H1 (cell line): ENCODE data around the gene C2orf76. TPM values are rescaled to one million over a fixed set of nuclear protein-coding genes. Genes with fewer than 3 reads are reported as not detected.

Source experiments
- CTCF ChIA-PET: fragments of 300-600 bp; sonication (Branson Sonifier 250); formaldehyde crosslinking; loops from one replicate; lab custom pipeline; 2021; ENCODE audit not compliant: partially characterized antibody; lab: Charles Lee
- POLR2A ChIA-PET: fragments of 300-600 bp; sonication (Branson Sonifier 250); formaldehyde crosslinking; loops from one replicate; lab custom pipeline; 2021; ENCODE audit warnings: inconsistent platforms; ENCODE audit not compliant: partially characterized antibody; lab: Charles Lee
- DNase-seq, 2 experiments: peaks; one replicate each; pipeline versions ENCODE4 v3.0.0 to v3.0.0-alpha.2; 2010 to 2022; ENCODE audit warnings: low spot score in 2 of 2, low read depth in 1 of 2, mixed read lengths in 1 of 2
- FAIRE-seq: peaks from 2 replicates; lab custom pipeline; 2011; peaks lifted over from hg19 to GRCh38; lab: Jason Lieb, UNC
- H2AFZ ChIP-seq: 2 replicates; pipeline ENCODE4 v1.8.1; 2012; ENCODE audit warnings: low read length, inconsistent platforms
- H2AK5ac ChIP-seq: 2 replicates; pipeline ENCODE4 v1.6.1; 2013; ENCODE audit warnings: low read depth, low read length
- H2BK120ac ChIP-seq: replicated peaks from 2 replicates; pipeline ENCODE3; 2013; ENCODE audit warnings: low read depth, low read length, inconsistent platforms
- H2BK12ac ChIP-seq: 2 replicates; pipeline ENCODE4 v1.6.1; 2013; ENCODE audit warnings: low read depth, low read length
- H2BK15ac ChIP-seq: 2 replicates; pipeline ENCODE4 v1.6.1; 2013; ENCODE audit warnings: low read length
- H2BK20ac ChIP-seq: 2 replicates; pipeline ENCODE4 v1.6.1; 2013; ENCODE audit warnings: low read length
- H2BK5ac ChIP-seq: 2 replicates; pipeline ENCODE4 v1.6.1; 2013; ENCODE audit warnings: low read depth, low read length
- H3K14ac ChIP-seq: 2 replicates; pipeline ENCODE4 v1.6.1; 2013; ENCODE audit warnings: inconsistent platforms; ENCODE audit not compliant: insufficient read length
- H3K18ac ChIP-seq: 2 replicates; pipeline ENCODE4 v1.6.1; 2013; ENCODE audit warnings: low read length; ENCODE audit errors: extremely low read depth
- H3K23ac ChIP-seq: 2 replicates; pipeline ENCODE4 v1.6.1; 2013; ENCODE audit warnings: inconsistent platforms; ENCODE audit not compliant: insufficient read length
- H3K23me2 ChIP-seq: 2 replicates; pipeline ENCODE4 v1.6.1; 2013; ENCODE audit warnings: low read depth, low read length
- H3K27ac ChIP-seq: 2 replicates; pipeline ENCODE4 v1.6.1; 2011; ENCODE audit warnings: low read depth, low read length, inconsistent platforms
- H3K27me3 ChIP-seq, 4 experiments: replicated peaks in 1 of 4; 1 replicate in 1 of 4; 2 replicates in 3 of 4; pipeline versions ENCODE4 v1.6.1 to v1.8.1; 2011 to 2013; ENCODE audit warnings: low read length in 3 of 4, mild to moderate bottlenecking in 3 of 4, inconsistent platforms in 2 of 4, mixed read lengths in 2 of 4, moderate library complexity in 1 of 4; ENCODE audit not compliant: control insufficient read depth in 3 of 4, insufficient read depth in 3 of 4; ENCODE audit errors: extremely low read depth in 1 of 4
- H3K36me3 ChIP-seq, 4 experiments: 2 replicates each; pipeline versions ENCODE4 v1.6.1 to v1.8.1; 2011 to 2013; ENCODE audit warnings: mild to moderate bottlenecking in 4 of 4, low read length in 3 of 4, moderate library complexity in 2 of 4, control low read depth in 1 of 4, inconsistent platforms in 1 of 4; ENCODE audit not compliant: insufficient read depth in 4 of 4, control insufficient read depth in 2 of 4
- H3K4ac ChIP-seq: replicated peaks from 2 replicates; pipeline ENCODE3; 2013; ENCODE audit warnings: low read length, low read depth, mixed read lengths, inconsistent platforms; ENCODE audit not compliant: insufficient read length
- H3K4me1 ChIP-seq, 4 experiments: replicated peaks in 1 of 4; 1 replicate in 1 of 4; 2 replicates in 3 of 4; pipeline versions ENCODE4 v1.6.1 to v1.8.1; 2011 to 2013; ENCODE audit warnings: low read length in 3 of 4, inconsistent platforms in 2 of 4, mixed read lengths in 1 of 4; ENCODE audit not compliant: insufficient read depth in 4 of 4, control insufficient read depth in 3 of 4
- H3K4me2 ChIP-seq, 2 experiments: 2 replicates each; pipeline versions ENCODE4 v1.6.1 to v1.8.1; 2011 to 2013; ENCODE audit warnings: low read depth in 2 of 2, low read length in 2 of 2, control low read depth in 1 of 2, inconsistent platforms in 1 of 2, mild to moderate bottlenecking in 1 of 2; ENCODE audit not compliant: insufficient read depth in 1 of 2
- H3K4me3 ChIP-seq, 4 experiments: fragments of 200-600, 300-600 bp in 1 of 4; sonication (generic), shearing (Covaris generic), sonication (Bioruptor Twin) in 1 of 4; 2 replicates each; pipeline versions ENCODE4 v1.5.1 to v1.8.1; 2011 to 2016; ENCODE audit warnings: low read length in 4 of 4, low read depth in 3 of 4, control low read depth in 2 of 4, inconsistent platforms in 2 of 4, mild to moderate bottlenecking in 2 of 4, mixed read lengths in 1 of 4, moderate library complexity in 1 of 4; ENCODE audit not compliant: insufficient read depth in 2 of 4; ENCODE audit errors: extremely low read depth in 1 of 4
- H3K56ac ChIP-seq: replicated peaks from 2 replicates; pipeline ENCODE3; 2013; ENCODE audit warnings: low read depth, mild to moderate bottlenecking, mixed read lengths, low read length, inconsistent platforms; ENCODE audit not compliant: insufficient read length
- H3K79me1 ChIP-seq: 2 replicates; pipeline ENCODE4 v1.6.1; 2013; ENCODE audit warnings: low read depth, low read length, control low read depth
- H3K79me2 ChIP-seq, 2 experiments: 2 replicates each; pipeline versions ENCODE4 v1.6.1 to v1.8.1; 2012 to 2013; ENCODE audit warnings: low read length in 2 of 2, mild to moderate bottlenecking in 2 of 2, inconsistent platforms in 1 of 2; ENCODE audit not compliant: insufficient read depth in 2 of 2, control insufficient read depth in 1 of 2
- H3K9ac ChIP-seq, 4 experiments: replicated peaks in 1 of 4; 1 replicate in 1 of 4; 2 replicates in 3 of 4; pipeline versions ENCODE4 v1.6.1 to v1.8.1; 2011 to 2013; ENCODE audit warnings: low read depth in 3 of 4, low read length in 3 of 4, control low read depth in 2 of 4, mild to moderate bottlenecking in 2 of 4, moderate library complexity in 2 of 4, inconsistent platforms in 1 of 4; ENCODE audit errors: extremely low read depth in 1 of 4
- H3K9me3 ChIP-seq, 2 experiments: 2 replicates each; pipeline versions ENCODE4 v1.6.1 to v1.8.1; 2012 to 2013; ENCODE audit warnings: mild to moderate bottlenecking in 2 of 2, moderate library complexity in 2 of 2, control low read depth in 1 of 2, inconsistent platforms in 1 of 2, low read depth in 1 of 2, low read length in 1 of 2, mixed read lengths in 1 of 2; ENCODE audit not compliant: insufficient read depth in 2 of 2
- H4K20me1 ChIP-seq, 2 experiments: replicated peaks in 1 of 2; 2 replicates each; pipeline versions ENCODE3 to v1.8.1; 2011 to 2013; ENCODE audit warnings: inconsistent platforms in 2 of 2, low read length in 2 of 2, mild to moderate bottlenecking in 1 of 2; ENCODE audit not compliant: insufficient read depth in 2 of 2, control insufficient read depth in 1 of 2
- H4K5ac ChIP-seq: 2 replicates; pipeline ENCODE4 v1.6.1; 2013; ENCODE audit warnings: low read length, low read depth, mixed read lengths, inconsistent platforms; ENCODE audit not compliant: insufficient read length
- H4K8ac ChIP-seq: 2 replicates; pipeline ENCODE4 v1.8.0; 2013; ENCODE audit warnings: mild to moderate bottlenecking, moderate library complexity, low read length, inconsistent platforms; ENCODE audit not compliant: insufficient read depth; ENCODE audit errors: extremely low read depth
- H4K91ac ChIP-seq: replicated peaks from 2 replicates; pipeline ENCODE3; 2013; ENCODE audit warnings: low read length, mixed read lengths, inconsistent platforms; ENCODE audit not compliant: insufficient read length
- ASH2L ChIP-seq: fragments of 200-600, 300-600 bp; sonication (generic); IDR thresholded peaks from one replicate; pipeline ENCODE4 v1.7.1; 2017; ENCODE audit warnings: low read length
- EP300 ChIP-seq, 2 experiments: IDR thresholded peaks; 1 replicate in 1 of 2; 2 replicates in 1 of 2; pipeline ENCODE4 v1.6.1; 2011 to 2012; ENCODE audit warnings: low read depth in 2 of 2, low read length in 2 of 2, mild to moderate bottlenecking in 2 of 2, borderline replicate concordance in 1 of 2, inconsistent platforms in 1 of 2, moderate library complexity in 1 of 2
- JUND ChIP-seq: IDR thresholded peaks from 2 replicates; pipeline ENCODE4 v1.6.1; 2011; ENCODE audit warnings: mild to moderate bottlenecking, improper control_type of control experiment, low read length
- KDM1A ChIP-seq: fragments of 200-600, 300-600 bp; sonication (generic); IDR thresholded peaks from 2 replicates; pipeline ENCODE4 v1.7.1; 2016; ENCODE audit warnings: mild to moderate bottlenecking, low read length, borderline replicate concordance
- SAP30 ChIP-seq: fragments of 300-600 bp; sonication (generic); IDR thresholded peaks from 2 replicates; pipeline ENCODE4 v1.7.1; 2012; ENCODE audit warnings: low read length, moderate library complexity, mild to moderate bottlenecking, inconsistent platforms; ENCODE audit not compliant: insufficient read depth, insufficient replicate concordance
- SIN3A ChIP-seq, 2 experiments: IDR thresholded peaks in 1 of 2; conservative IDR thresholded peaks in 1 of 2; 2 replicates each; pipeline ENCODE4 v1.6.1; 2011 to 2012; ENCODE audit warnings: low read length in 2 of 2, improper control_type of control experiment in 1 of 2, low read depth in 1 of 2, mild to moderate bottlenecking in 1 of 2
- TAF7 ChIP-seq: optimal IDR thresholded peaks from 2 replicates; pipeline ENCODE3; 2011; ENCODE audit warnings: low read depth, mild to moderate bottlenecking, inconsistent platforms, low read length, moderate library complexity, borderline replicate concordance
- WGBS, 2 experiments: shearing (Covaris generic) in 1 of 2; methylation state at CpG; one replicate each; pipeline versions ENCODE4 v1.1.6 to v1.1.7; 2013 to 2015; ENCODE audit warnings: low lambda C conversion rate in 2 of 2, mixed read lengths in 2 of 2, inconsistent platforms in 1 of 2, low coverage in 1 of 2, missing lambda C conversion rate in 1 of 2; ENCODE audit not compliant: insufficient replicate concordance in 2 of 2, insufficient coverage in 1 of 2, insufficient read length in 1 of 2; ENCODE audit errors: extremely low coverage in 1 of 2, missing lambda C conversion rate in 1 of 2; 5-methylcytosine and 5-hydroxymethylcytosine counted together
- polyA plus RNA-seq, 7 experiments: library from polyadenylated mRNA; depleted of rRNA in 3 of 7; stranded (reverse) in 5 of 7; unstranded in 2 of 7; fragments of >200 nt in 5 of 7; fragments of 200-250 nt in 2 of 7; gene quantifications; 1 replicate in 5 of 7; 2 replicates in 1 of 7; 4 replicates in 1 of 7; pipeline versions ENCODE4 v1.2.1 to v1.2.3, GENCODE V29; 2011 to 2013; ENCODE audit warnings: missing spikeins in 2 of 7, mixed read lengths in 2 of 7
- total RNA-seq: library from RNA; stranded (reverse); fragmentation: NEBNext Ultra II Directional; extraction: Animal tissue kit (Norgen Biotek cat#: 25700); gene quantifications from 2 replicates; pipeline ENCODE4 v1.2.1, GENCODE V29; 2021
- TF ChIP-seq, protein P1 (sequence below): IDR thresholded peaks from 2 replicates; pipeline ENCODE4 v1.6.1; 2011; ENCODE audit warnings: low read depth, mild to moderate bottlenecking, low read length; ENCODE audit not compliant: insufficient read depth

Gene C2orf76
- total and polyA plus RNA-seq, 2 of the 8 experiments (the other 6 are each of a cell fraction or from before 2014, with no cell fraction given): 4.4 to 5.0 TPM

GRCh38 chr2:119255760-119256581, 110.7 kb downstream of the C2orf76 start:
- POLR2A ChIA-PET: interaction anchor here (0.6 to 2.2 kb wide), 5 partner anchors 9 to 60 kb away, joined by 3 to 8 read pairs (median 4); no protein-coding TSS in a partner anchor
- WGBS, 2 experiments: 38% methylated on average over 12 of the region's 12 CpGs; no CpG with 5 or more reads in 1 of the 2 experiments
- H4K20me1 ChIP-seq: peaks cover 0 to 3% of the 10 kb centered on the region in 2 experiments
- no peaks in the 10 kb centered on the region for H3K79me1 ChIP-seq
- no peak overlapping the region for H3K56ac ChIP-seq
- H3K4me3 ChIP-seq: peak overlapping the region in 1 of 4 experiments; percentile 29; a peak in 1 of 8 replicates
- no peak overlapping the region for H3K4ac ChIP-seq
- peak overlapping the region; percentile 88 for H3K18ac ChIP-seq
- H3K36me3 ChIP-seq: peaks cover 0 to 5% (median 2%) of the 10 kb centered on the region in 4 experiments; a peak in 1 of 8 replicates
- FAIRE-seq (peak; percentile 94), DNase-seq (no peak)
- H3K9me3 ChIP-seq: no peaks in the 10 kb centered on the region
- H2BK5ac ChIP-seq: peak overlapping the region; percentile 55
- no peaks in the 10 kb centered on the region for H3K23me2 ChIP-seq
- peak overlapping the region; percentile 82; the same call in 1 of the 2 replicates for H2BK12ac ChIP-seq
- peak overlapping the region; percentile 13 for H2BK20ac ChIP-seq
- peak overlapping the region in 2 of 4 experiments; percentile 20 to 25; a peak in 2 of 7 replicates for H3K9ac ChIP-seq
- H3K27me3 ChIP-seq: no peaks in the 10 kb centered on the region
- H2AFZ ChIP-seq: no peak overlapping the region
- no peaks in the 10 kb centered on the region for H3K79me2 ChIP-seq
- peak overlapping the region; percentile 1 for H4K5ac ChIP-seq
- H2BK15ac ChIP-seq: 0 out of 2 replicates have a peak overlapping the region, but pooled peaks have one; percentile 73
- CTCF ChIA-PET: interaction anchor here (0.6 to 3.3 kb wide), 5 partner anchors 10 to 221 kb away, joined by 3 to 20 read pairs (median 5); no protein-coding TSS in a partner anchor
- H3K23ac ChIP-seq: no peak overlapping the region
- peak overlapping the region; percentile 39 for H2BK120ac ChIP-seq
- peak overlapping the region; percentile 46; the same call in 1 of the 2 replicates for H3K27ac ChIP-seq
- no peak overlapping the region for H3K14ac ChIP-seq
- peak overlapping the region; percentile 47 for H4K91ac ChIP-seq
- H3K4me2 ChIP-seq: peak overlapping the region; percentile 57 to 81
- peaks cover 17 to 35% (median 26%) of the 10 kb centered on the region in 4 experiments for H3K4me1 ChIP-seq
- H2AK5ac ChIP-seq: peak overlapping the region; percentile 34; the same call in 1 of the 2 replicates
- H4K8ac ChIP-seq: no peak overlapping the region
- TF ChIP-seq ASH2L (no peak), KDM1A (0 out of 2 replicates have a peak, but pooled peaks have one; percentile 71), TAF7 (no peak), EP300 (IDR thresholded peaks at IDR 0.05; ENCODE audit: borderline replicate concordance in 1 of 2, low read depth in 2 of 2, low read length in 2 of 2) (peak in 1 of 2 experiments; percentile 52; a peak in 1 of 3 replicates), JUND (peak; percentile 36; the same call in 1 of the 2 replicates), SAP30 (peak; percentile 43), SIN3A (conservative IDR thresholded peaks at IDR 0.05 in 1 of 2, IDR thresholded peaks at IDR 0.05 in 1 of 2; ENCODE audit: low read depth in 1 of 2, low read length in 2 of 2) (0 out of 4 replicates have a peak, but pooled peaks of 1 of the 2 experiments have one; percentile 41)
- TF ChIP-seq, protein P1, sequence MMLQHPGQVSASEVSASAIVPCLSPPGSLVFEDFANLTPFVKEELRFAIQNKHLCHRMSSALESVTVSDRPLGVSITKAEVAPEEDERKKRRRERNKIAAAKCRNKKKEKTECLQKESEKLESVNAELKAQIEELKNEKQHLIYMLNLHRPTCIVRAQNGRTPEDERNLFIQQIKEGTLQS: peak; percentile 46; the same call in 1 of the 2 replicates
